Subcutaneous adipose tissue (tissue), 4 donors: Measurements from ENCODE around the gene ADK. TPM values are rescaled to one million over a fixed set of nuclear protein-coding genes. Genes with fewer than 3 reads are reported as not detected.

ENCODE experiments used
- CTCF ChIP-seq: fragments of 450-650 bp; IDR thresholded peaks from one replicate; pipeline ENCODE4 v1.5.1; 2016; ENCODE audit warnings: low read depth, mild to moderate bottlenecking, control low read depth, antibody characterized with exemption, moderate library complexity
- total RNA-seq, 4 donors: library from RNA; depleted of rRNA; stranded (reverse); fragments of >200 nt; gene quantifications; one replicate each; pipeline ENCODE4 v1.1.0, GENCODE V29; 2016

ADK gene
- total RNA-seq, 4 donors from 2014 or later: 21.7 to 52.2 (median 38.8) TPM

- TF ChIP-seq CTCF: no peak
These were observed 309.8 kb downstream of the ADK start for GRCh38 chr10:74460812-74461211.

GRCh38 chr10:74474022-74474713 is 323.1 kb downstream of the ADK start:
- TF ChIP-seq CTCF: no peak

GRCh38 chr10:74480778-74481177 is 329.8 kb downstream of the ADK start:
- TF ChIP-seq CTCF: no peak

- no peak for TF ChIP-seq CTCF
These were observed 332.3 kb downstream of the ADK start for GRCh38 chr10:74483356-74483755.

GRCh38 chr10:74485283-74485682 is 334.3 kb downstream of the ADK start:
- TF ChIP-seq CTCF: no peak

GRCh38 chr10:74486659-74487058 is 335.6 kb downstream of the ADK start:
- TF ChIP-seq CTCF: no peak

- TF ChIP-seq CTCF: no peak
These were observed 337.9 kb downstream of the ADK start for GRCh38 chr10:74488907-74489306.
